ENCODE data around the gene TBC1D3B. TPM values are rescaled to one million over a fixed set of nuclear protein-coding genes. Genes with fewer than 3 reads are reported as not detected.
A peak's percentile ranks its signal among the peaks of the same experiment; 100 is the strongest.
"Not testable (repeated sequence)": the region's sequence is repeated elsewhere in the genome, so short reads cannot be mapped to it uniquely, and the experiment has no call there.

The TBC1D3B gene
- polyA plus RNA-seq, 4 donors = 4.3 to 18.7 (median 8.6) TPM

- DNase-seq (ENCODE audit: low read depth in 4 of 4, low spot score in 3 of 4) = not testable (repeated sequence)
Observed at GRCh38 chr17:36201506-36201905, 25.1 kb upstream of the TBC1D3B start.

- not testable (repeated sequence) for DNase-seq (ENCODE audit: low read depth in 4 of 4, low spot score in 3 of 4)
Observed at GRCh38 chr17:36201102-36201501, 24.7 kb upstream of the TBC1D3B start.

GRCh38 chr17:36198831-36199465 lies 22.5 kb upstream of the TBC1D3B start:
- DNase-seq (ENCODE audit: low read depth in 4 of 4, low spot score in 3 of 4) = no peak

GRCh38 chr17:36197387-36197703 lies 20.9 kb upstream of the TBC1D3B start:
- no peak for DNase-seq (ENCODE audit: low read depth in 4 of 4, low spot score in 3 of 4)

- DNase-seq (ENCODE audit: low read depth in 4 of 4, low spot score in 3 of 4) = no peak
Observed at GRCh38 chr17:36196131-36196486, 19.7 kb upstream of the TBC1D3B start.

GRCh38 chr17:36195434-36196130 lies 19.1 kb upstream of the TBC1D3B start:
- DNase-seq (ENCODE audit: low read depth in 4 of 4, low spot score in 3 of 4) = no peak

GRCh38 chr17:36194832-36195433 lies 18.5 kb upstream of the TBC1D3B start:
- not testable (repeated sequence) for DNase-seq (ENCODE audit: low read depth in 4 of 4, low spot score in 3 of 4)

GRCh38 chr17:36194147-36194831 lies 17.9 kb upstream of the TBC1D3B start:
- not testable (repeated sequence) for DNase-seq (ENCODE audit: low read depth in 4 of 4, low spot score in 3 of 4)

- DNase-seq (ENCODE audit: low read depth in 4 of 4, low spot score in 3 of 4) = no peak
Observed at GRCh38 chr17:36193216-36193775, 16.9 kb upstream of the TBC1D3B start.

GRCh38 chr17:36190549-36191330 lies 14.3 kb upstream of the TBC1D3B start:
- not testable (repeated sequence) for DNase-seq (ENCODE audit: low read depth in 4 of 4, low spot score in 3 of 4)

- not testable (repeated sequence) for DNase-seq (ENCODE audit: low read depth in 4 of 4, low spot score in 3 of 4)
Observed at GRCh38 chr17:36189993-36190392, 13.6 kb upstream of the TBC1D3B start.

- DNase-seq (ENCODE audit: low read depth in 4 of 4, low spot score in 3 of 4) = no peak
Observed at GRCh38 chr17:36188891-36189306, 12.5 kb upstream of the TBC1D3B start.

- DNase-seq (ENCODE audit: low read depth in 4 of 4, low spot score in 3 of 4) = not testable (repeated sequence)
Observed at GRCh38 chr17:36187943-36188665, 11.7 kb upstream of the TBC1D3B start.

GRCh38 chr17:36186810-36187763 lies 10.7 kb upstream of the TBC1D3B start:
- not testable (repeated sequence) for DNase-seq (ENCODE audit: low read depth in 4 of 4, low spot score in 3 of 4)

GRCh38 chr17:36185416-36185815 lies 9.0 kb upstream of the TBC1D3B start:
- no peak for DNase-seq (ENCODE audit: low read depth in 4 of 4, low spot score in 3 of 4)

GRCh38 chr17:36184023-36184765 lies 7.8 kb upstream of the TBC1D3B start:
- no peak for DNase-seq (ENCODE audit: low read depth in 4 of 4, low spot score in 3 of 4)

- DNase-seq (ENCODE audit: low read depth in 4 of 4, low spot score in 3 of 4) = peak in 2 of 4 donors; percentile 50 to 73
Observed at GRCh38 chr17:36183001-36183971, 6.8 kb upstream of the TBC1D3B start.
